Non-pigmented ciliary epithelial cell (primary cell): Measurements from ENCODE around the gene MYL11.

Source experiments
- DNase-seq: peaks from one replicate; pipeline ENCODE4 v3.0.0-alpha.2; 2010; ENCODE audit warnings: low read depth

The MYL11 gene

GRCh38 chr16:30397056-30397455 is 22.5 kb downstream of the MYL11 start:
- no peak for DNase-seq

DNA sequence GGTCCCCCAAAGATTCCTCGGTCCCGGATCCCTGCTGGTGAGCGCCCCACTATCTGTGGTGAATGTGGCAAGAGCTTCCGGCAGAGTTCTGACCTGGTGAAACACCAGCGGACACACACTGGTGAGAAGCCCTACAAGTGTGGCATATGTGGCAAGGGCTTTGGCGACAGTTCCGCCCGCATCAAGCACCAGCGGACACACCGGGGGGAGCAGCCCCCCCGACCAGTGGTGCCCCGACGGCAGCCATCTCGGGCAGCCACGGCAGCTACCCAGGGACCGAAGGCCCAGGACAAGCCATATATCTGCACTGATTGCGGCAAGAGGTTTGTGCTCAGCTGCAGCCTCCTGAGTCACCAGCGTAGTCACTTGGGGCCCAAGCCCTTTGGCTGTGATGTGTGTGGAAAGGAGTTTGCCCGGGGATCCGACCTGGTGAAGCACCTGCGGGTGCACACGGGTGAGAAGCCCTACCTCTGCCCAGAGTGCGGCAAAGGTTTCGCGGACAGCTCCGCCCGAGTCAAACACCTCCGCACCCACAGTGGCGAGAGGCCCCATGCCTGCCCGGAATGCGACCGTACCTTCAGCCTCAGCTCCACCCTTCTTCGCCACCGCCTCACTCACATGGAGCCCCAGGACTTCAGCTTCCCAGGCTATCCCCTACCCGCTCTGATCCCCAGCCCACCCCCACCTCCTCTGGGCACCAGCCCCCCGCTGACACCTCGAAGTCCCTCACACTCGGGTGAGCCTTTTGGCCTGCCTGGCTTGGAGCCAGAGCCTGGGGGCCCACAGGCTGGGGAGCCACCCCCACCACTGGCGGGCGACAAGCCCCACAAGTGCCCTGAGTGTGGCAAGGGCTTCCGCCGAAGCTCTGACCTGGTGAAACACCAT is 23.4 kb downstream of the MYL11 start:
- no peak for DNase-seq

DNA sequence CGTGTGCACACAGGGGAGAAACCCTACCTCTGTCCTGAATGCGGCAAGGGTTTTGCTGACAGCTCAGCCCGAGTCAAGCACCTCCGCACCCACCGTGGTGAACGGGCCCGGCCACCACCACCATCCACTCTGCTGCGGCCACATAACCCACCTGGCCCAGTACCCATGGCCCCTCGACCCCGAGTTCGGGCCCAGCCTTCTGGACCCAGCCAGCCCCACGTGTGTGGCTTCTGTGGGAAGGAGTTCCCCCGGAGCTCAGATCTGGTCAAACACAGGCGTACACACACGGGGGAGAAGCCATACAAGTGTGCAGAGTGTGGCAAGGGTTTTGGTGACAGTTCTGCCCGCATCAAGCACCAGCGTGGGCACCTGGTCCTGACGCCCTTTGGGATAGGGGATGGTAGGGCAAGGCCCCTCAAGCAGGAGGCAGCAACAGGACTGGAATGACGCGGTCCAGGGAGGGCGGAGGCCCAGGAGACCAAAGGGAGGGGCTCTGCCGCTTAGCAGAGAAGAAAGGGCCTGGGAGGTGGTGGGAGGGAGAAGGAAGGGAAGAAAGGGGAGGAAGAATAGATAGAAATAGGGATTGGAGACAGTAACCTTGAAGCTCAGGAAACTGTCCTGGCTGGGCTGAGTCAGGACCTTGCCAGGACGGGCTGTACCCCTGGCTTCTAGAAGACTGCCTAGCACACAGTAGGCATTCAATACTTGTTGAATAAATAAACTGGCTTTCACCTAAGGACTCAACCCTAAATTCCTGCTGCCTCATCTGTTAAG is 24.2 kb downstream of the MYL11 start:
- no peak for DNase-seq

DNA sequence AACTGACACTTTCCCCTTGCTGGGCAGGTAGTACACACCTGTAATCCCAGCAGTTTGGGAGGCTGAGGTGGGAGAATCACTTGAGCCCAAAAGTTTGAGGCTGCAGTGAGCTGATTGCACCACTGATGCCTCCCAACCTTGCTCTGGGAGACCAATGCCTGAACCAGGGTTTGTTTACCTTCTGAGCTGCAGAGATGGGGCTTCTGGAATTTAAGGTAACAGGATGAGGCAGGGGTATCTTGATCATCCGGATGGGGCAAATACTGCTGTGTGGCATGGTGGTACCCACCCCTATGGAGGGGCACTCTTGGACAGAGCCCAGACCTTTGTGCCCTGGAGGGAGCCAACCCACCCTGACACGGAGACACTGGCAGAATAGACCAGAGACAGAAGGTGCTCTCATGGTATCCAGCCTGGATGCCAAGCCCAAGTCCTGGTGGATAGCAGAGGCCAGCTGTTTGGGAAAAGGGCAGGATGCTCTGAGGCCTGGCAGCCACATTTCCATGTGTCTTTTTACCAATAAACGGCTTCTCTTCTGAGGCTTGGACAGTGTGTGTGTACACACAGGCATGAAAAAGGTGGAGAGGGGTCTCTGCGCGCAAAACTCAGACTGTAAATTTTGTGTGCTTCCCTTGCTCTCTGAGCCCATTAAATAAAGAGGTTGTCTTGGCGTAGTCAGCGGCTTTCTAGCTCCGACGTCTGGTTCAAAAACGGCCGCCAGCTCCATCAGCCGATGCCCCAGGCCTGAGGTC is 25.0 kb downstream of the MYL11 start:
- DNase-seq, result no peak

DNA sequence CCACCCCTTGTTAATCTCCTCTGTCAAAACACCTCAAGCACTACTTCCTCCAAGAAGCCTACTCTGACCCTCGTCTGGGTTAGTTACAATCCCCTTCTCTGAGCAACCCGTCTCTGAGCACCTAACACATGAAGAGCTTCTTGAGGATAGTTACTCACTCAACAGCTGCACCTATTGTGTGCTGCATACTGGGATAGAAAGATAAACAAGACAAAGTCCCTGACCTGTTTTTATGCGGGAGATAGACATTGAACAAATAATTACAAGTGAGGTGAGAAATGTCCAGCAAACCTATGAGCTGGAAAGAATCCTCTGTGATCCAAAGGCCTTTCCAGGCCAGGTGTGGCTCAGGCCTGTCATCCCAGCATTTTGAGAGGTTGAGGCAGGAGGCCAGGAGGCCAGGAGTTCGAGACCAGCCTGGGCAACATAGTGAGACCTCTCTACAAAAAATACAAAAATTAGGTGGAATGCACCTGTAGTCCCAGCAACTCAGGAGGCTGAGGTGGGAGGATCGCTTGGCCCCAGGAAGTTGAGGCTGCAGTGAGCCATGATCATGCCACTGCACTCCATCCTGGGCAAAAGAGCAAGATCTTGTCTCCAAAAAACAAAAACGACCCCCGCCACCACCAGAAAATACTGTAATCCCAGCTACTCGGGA is 27.3 kb downstream of the MYL11 start:
- no peak for DNase-seq

DNA sequence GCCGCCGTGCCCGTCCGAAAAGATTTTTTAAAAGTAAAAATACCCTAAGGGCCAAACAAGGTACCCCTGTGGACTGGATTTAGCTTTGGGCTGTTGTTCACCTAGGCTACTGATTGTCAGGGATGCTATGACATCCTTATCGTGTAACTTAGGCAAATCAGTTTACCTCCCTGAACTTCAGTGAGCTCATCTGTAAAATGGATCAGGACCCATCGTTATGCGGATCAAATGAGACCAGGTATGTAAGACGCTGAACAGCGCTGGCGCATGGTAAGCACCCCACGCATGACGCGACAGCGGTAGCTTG is 32.1 kb downstream of the MYL11 start:
- no peak for DNase-seq

- DNase-seq, result no peak
Observed at GRCh38 chr16:30407102-30407803, 32.7 kb downstream of the MYL11 start, which contains the start of gene ZNF771. Gene ZNF771 (plus strand): TSS chr16:30407606. CDS start chr16:30408054, 448 bp downstream.

DNA sequence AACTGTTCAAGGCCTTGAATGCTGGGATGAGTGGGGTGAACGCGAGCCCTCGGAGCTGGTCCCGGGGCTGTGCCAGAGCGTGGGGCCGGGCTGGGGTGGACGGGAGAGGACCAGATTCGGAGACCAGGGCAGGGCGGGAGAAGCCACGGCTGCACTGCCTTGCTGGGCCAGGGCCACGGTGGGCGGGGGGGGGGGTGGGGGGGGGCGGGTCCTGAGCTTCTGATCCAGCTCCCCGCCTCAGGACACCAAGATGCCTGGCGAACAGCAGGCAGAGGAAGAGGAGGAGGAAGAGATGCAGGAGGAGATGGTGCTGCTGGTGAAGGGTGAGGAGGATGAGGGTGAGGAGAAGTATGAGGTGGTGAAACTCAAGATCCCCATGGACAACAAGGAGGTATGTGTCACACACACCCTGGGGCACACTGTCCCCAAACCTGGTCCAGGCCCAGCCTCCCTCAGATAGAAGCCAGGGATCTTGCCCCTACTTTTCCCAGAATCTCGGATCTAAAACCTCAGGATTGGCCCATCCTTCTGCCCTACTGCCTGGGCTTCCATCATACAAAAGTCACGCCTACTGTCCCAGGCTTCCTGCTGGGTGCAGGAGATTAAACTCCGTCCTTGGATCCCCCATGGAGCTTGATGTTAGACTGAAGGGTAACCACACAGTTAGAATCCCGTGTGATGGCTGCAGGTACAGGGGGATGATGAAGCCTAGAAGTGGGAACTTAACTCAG is 33.4 kb downstream of the MYL11 start:
- no peak for DNase-seq

- no peak for DNase-seq
Observed at GRCh38 chr16:30409125-30410060, 34.8 kb downstream of the MYL11 start.

DNA sequence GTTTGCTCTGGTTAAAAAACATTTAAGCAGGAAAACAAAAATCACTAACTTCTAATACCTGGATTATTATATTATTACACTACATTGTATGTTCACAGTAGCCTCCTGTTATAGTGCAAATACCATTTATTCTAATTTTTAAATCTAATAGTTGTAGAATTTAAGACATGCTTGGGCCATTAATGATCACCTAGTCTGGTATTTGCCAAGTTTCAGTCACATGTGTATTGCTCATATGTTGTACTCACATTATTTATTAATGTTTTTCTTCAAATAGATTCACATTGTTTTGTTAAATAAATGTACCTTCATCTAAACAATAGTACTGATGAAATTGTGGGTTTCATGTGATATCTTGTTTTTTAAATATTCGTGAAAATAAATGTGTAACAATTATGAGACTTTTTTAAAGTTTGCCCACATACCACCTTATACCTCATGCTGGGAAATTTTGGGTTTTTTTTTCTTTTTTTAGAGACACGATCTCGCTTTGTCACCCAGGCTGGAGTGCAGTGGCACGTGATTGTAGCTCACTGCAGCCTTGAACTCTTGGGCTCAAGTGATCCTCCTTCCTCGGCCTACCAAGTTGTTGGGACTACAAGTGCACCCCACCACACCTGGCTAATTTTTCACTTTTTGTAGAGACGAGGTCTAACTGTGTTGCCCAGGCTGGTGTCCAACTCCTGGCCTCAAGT is 38.7 kb downstream of the MYL11 start:
- no peak for DNase-seq

GRCh38 chr16:30414159-30414558 is 39.6 kb downstream of the MYL11 start:
- DNase-seq, result no peak

DNA sequence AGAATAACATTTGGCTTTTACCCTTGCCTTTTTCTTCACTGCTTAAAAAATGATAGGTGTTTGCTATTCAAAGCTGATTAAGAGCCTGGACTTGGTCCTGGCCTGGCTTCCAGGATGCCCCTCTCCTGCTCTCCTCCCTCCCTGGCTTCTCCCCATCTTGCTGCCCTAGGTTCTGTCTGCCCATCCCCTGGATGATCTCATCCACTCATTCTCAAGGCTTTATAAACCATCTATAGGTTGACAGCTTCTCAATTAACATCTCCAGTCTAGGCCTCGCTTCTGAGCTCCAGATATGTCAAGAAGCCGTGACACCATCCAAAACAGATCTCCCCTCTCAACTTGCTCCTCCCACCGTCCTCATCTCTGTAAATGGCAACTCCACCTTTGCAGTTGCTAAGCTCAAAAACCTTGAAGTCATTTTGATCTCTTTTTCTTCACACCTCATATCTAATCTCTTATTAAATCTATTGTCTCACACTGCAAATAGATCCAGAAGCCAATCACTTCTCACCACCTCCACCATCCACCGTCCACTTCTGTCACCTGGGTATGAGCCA is 41.5 kb downstream of the MYL11 start:
- no peak for DNase-seq

- no peak for DNase-seq
Observed at GRCh38 chr16:30416624-30417528, 42.3 kb downstream of the MYL11 start.

GRCh38 chr16:30417529-30418349 is 43.1 kb downstream of the MYL11 start:
- no peak for DNase-seq

DNA sequence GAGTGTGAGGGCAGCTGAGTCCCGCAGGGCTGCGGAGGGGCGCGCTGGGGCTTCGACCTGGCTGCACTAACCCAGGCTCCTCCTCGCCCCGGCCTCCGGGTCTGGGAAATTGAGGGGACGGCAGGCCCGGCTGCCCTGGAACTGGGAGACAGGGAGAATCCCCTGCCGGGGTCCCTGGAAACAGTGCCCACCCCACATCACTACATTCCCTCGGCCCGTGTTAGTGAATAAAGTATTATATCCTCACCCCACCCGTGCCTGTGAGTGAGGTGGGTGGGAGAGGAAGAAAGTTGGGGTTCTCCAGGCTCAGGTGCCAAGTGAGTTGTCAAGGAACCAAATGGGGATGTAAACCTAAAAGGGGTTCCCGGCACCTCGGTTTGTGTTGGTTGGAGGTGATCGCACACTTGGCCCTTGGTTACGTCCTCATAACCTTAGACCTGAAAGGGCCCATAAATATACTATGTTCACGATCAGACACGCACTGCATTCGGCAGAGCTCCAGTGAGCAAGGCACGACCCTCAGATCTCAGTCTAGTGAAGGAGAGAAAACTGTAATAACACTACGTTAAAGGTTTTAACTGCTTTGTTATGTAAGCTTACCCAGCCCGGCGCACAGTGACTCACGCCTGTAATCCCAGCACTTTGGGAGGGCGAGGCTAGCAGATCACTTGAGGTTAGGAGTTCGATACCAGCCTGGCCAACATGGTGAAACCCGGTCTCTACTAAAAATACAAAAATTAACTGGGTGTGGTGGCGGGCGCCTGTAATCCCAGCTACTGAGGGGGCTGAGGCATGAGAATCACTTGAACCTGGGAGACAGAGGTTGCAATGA is 44.0 kb downstream of the MYL11 start:
- DNase-seq, result no peak

DNA sequence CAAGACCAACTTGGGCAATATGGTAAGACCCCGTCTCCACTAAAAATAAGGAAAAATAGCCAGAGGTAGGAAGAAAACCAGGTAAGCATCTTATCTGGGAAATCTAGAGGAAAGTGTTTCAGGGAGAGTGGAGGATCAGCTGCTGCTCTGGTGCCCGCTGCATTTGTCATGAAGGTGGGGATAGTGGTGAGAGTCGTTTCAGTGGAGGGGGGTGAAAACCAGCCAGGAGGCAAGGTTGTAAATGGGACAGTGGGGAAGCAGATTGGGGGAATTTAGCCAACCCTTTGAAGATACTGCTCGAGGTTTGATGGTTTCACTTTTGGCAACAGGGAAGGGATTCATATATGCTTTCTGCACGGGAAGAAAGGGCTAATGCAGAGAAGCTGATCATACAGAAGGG is 46.4 kb downstream of the MYL11 start:
- DNase-seq, result no peak
